ENCODE data around the gene TSPAN13.

- TF ChIP-seq CTCF (IDR thresholded peaks at IDR 0.05) (no peak), POLR2A (IDR thresholded peaks at IDR 0.05) (no peak)
Measured at GRCh38 chr7:16742547-16742946, 11.0 kb upstream of the TSPAN13 start.

Data from thyroid gland (tissue), 4 donors.